ENCODE data around the gene KCTD2.
"Not testable (repeated sequence)": the region's sequence is repeated elsewhere in the genome, so short reads cannot be mapped to it uniquely, and the experiment has no call there.

GRCh38 chr17:75045946-75046406 is 1.0 kb upstream of the KCTD2 start:
- TF ChIP-seq CTCF (IDR thresholded peaks at IDR 0.05; ENCODE audit: insufficient read depth, low read length, poor library complexity, severe bottlenecking); EZH2phosphoT487 (conservative IDR thresholded peaks at IDR 0.05; ENCODE audit: low read length): not testable (repeated sequence)
